Osteoblast (primary cell): ENCODE data around the gene KCNQ1. TPM values are rescaled to one million over a fixed set of nuclear protein-coding genes. Genes with fewer than 3 reads are reported as not detected.

Experiments used
- DNase-seq: peaks from one replicate; pipeline ENCODE4 v3.0.0; 2011; ENCODE audit warnings: low spot score, mixed read lengths; ENCODE audit not compliant: insufficient read length; ENCODE audit errors: missing footprints
- H2AFZ ChIP-seq: 2 replicates; pipeline ENCODE4 v1.6.0; 2011; ENCODE audit warnings: mild to moderate bottlenecking, low read length
- H3K27ac ChIP-seq: 2 replicates; pipeline ENCODE4 v1.5.1; 2011; ENCODE audit warnings: mild to moderate bottlenecking, low read depth, low read length, moderate library complexity
- H3K27me3 ChIP-seq: 2 replicates; pipeline ENCODE4 v1.6.0; 2012; ENCODE audit warnings: mild to moderate bottlenecking, control low read depth, inconsistent platforms, low read length, moderate library complexity; ENCODE audit not compliant: insufficient read depth
- H3K36me3 ChIP-seq: 2 replicates; pipeline ENCODE4 v1.5.1; 2011; ENCODE audit warnings: mild to moderate bottlenecking, low read length, control low read depth, moderate library complexity; ENCODE audit not compliant: insufficient read depth
- H3K4me1 ChIP-seq: 2 replicates; pipeline ENCODE4 v1.5.1; 2011; ENCODE audit warnings: mild to moderate bottlenecking, low read length, control low read depth, moderate library complexity; ENCODE audit not compliant: insufficient read depth
- H3K4me2 ChIP-seq: 2 replicates; pipeline ENCODE4 v1.6.0; 2011; ENCODE audit warnings: mild to moderate bottlenecking, low read length; ENCODE audit not compliant: insufficient read depth
- H3K4me3 ChIP-seq: fragments of 200-600 bp; sonication (generic); 3 replicates; pipeline ENCODE4 v1.5.1; 2012; ENCODE audit warnings: mild to moderate bottlenecking, low read length, inconsistent platforms; ENCODE audit not compliant: insufficient read depth
- H3K79me2 ChIP-seq: 2 replicates; pipeline ENCODE4 v1.6.0; 2012; ENCODE audit warnings: mild to moderate bottlenecking, low read length, control low read depth, inconsistent platforms; ENCODE audit not compliant: insufficient read depth
- H3K9me3 ChIP-seq: 2 replicates; pipeline ENCODE4 v1.5.1; 2011; ENCODE audit warnings: low read depth, low read length, control low read depth
- H4K20me1 ChIP-seq: 2 replicates; pipeline ENCODE4 v1.6.0; 2012; ENCODE audit warnings: mild to moderate bottlenecking, low read length, control low read depth; ENCODE audit not compliant: insufficient read depth
- CTCF ChIP-seq: IDR thresholded peaks from 2 replicates; pipeline ENCODE4 v1.5.1; 2011; ENCODE audit warnings: mild to moderate bottlenecking, low read depth, low read length, moderate library complexity; ENCODE audit errors: extremely low read depth
- total RNA-seq: library from RNA; depleted of rRNA; stranded (reverse); fragments of >200 nt; gene quantifications from 2 replicates; pipeline ENCODE4 v1.2.3, GENCODE V29; 2012

Gene KCNQ1
- total RNA-seq, 1 donor = not detected

DNA sequence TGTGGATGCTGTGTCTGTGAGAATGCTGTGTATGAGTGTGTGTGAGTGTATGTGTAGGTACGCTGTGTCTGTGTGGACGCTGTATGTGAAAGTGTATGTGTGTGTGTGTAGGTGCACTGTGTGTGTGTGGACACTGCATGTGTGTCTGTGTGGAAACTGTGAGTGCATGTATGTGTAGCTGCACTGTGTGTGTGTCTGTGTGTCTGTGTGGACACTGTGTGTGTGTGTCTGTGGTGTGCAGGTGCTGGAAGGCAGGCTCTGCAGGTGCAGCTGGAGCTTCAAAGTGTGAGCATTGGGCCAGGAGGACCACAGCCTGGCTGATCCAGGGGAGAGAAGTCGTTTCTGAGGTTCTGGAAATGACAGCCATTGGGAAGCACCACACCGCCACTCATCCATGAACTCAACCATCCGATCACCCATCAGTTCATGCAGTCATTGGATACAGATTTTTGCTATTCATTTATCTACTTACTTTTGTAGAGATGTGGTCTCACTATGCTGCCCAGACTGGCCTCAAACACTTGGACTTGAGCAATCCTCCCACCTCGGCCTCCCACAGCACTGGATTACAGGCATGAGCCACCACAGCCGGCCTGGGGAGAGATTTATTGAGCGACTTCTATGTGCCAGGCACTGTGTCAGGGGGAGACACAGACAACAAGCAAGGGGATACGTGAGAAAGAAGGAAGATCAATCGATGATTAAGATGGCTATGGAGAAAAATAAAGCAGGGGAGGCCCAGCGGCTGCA lies 10.1 kb upstream of the KCNQ1 start:
- H4K20me1 ChIP-seq = no peaks in the 10 kb centered on the region
- no peak for TF ChIP-seq CTCF
- peaks cover 6% of the 10 kb centered on the region for H3K27me3 ChIP-seq

GRCh38 chr11:2435288-2436012 lies 9.4 kb upstream of the KCNQ1 start:
- Histone ChIP-seq H3K27ac (no peak overlapping the region), H3K36me3 (no peaks in the 10 kb centered on the region), H3K79me2 (no peaks in the 10 kb centered on the region), H3K4me2 (no peak overlapping the region), H4K20me1 (no peaks in the 10 kb centered on the region), H2AFZ (no peak overlapping the region), H3K27me3 (peaks cover 6% of the 10 kb centered on the region), H3K4me1 (no peaks in the 10 kb centered on the region), H3K9me3 (no peaks in the 10 kb centered on the region), H3K4me3 (no peak overlapping the region)
- no peak for TF ChIP-seq CTCF
- peak; percentile 64 for DNase-seq

More for the DNA sequence above, 10.1 kb upstream of the KCNQ1 start:
- H3K4me2 ChIP-seq = no peak overlapping the region
- DNase-seq = peak; percentile 48
- no peak overlapping the region for H3K4me3 ChIP-seq
- H3K4me1 ChIP-seq = no peaks in the 10 kb centered on the region
- no peaks in the 10 kb centered on the region for H3K79me2 ChIP-seq
- H3K9me3 ChIP-seq = no peaks in the 10 kb centered on the region
- H3K27ac ChIP-seq = no peak overlapping the region
- H2AFZ ChIP-seq = no peak overlapping the region
- H3K36me3 ChIP-seq = no peaks in the 10 kb centered on the region

DNA sequence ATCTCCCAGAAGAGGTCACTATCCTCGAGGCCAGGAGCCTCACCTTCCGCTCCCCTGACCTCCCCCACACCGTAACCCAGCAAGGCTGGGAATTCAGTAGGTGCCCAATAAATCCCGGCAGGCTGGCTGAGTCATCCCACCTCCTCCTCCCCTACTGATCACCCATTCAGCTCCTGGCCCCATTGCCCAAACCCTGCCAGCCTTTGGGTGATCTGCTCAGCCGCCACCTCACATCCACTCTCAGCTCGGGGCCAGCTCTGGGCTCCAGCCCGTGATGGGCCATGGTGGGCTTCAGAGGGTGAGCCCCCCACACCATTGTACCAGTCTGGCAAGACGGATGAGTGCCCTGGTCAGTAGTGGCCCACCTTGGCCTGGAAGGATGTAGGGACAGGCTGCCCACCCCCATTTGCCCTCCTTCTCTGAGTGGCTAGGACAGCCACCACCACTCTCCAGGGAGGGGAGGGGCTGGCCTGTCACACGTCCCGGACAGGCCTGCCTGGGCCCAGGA lies 8.7 kb upstream of the KCNQ1 start:
- Histone ChIP-seq H3K27ac (no peak overlapping the region), H3K4me3 (no peak overlapping the region), H2AFZ (no peak overlapping the region), H3K4me2 (no peak overlapping the region), H3K36me3 (no peaks in the 10 kb centered on the region), H3K27me3 (peaks cover 6% of the 10 kb centered on the region), H3K9me3 (no peaks in the 10 kb centered on the region), H4K20me1 (no peaks in the 10 kb centered on the region), H3K4me1 (no peaks in the 10 kb centered on the region), H3K79me2 (no peaks in the 10 kb centered on the region)
- TF ChIP-seq CTCF = no peak
- no peak for DNase-seq

GRCh38 chr11:2436521-2437031 lies 8.2 kb upstream of the KCNQ1 start:
- Histone ChIP-seq H3K4me2 (no peak overlapping the region), H3K36me3 (no peaks in the 10 kb centered on the region), H3K27ac (no peak overlapping the region), H3K9me3 (no peaks in the 10 kb centered on the region), H2AFZ (no peak overlapping the region), H4K20me1 (no peaks in the 10 kb centered on the region), H3K4me3 (no peak overlapping the region), H3K27me3 (peaks cover 6% of the 10 kb centered on the region), H3K79me2 (no peaks in the 10 kb centered on the region), H3K4me1 (no peaks in the 10 kb centered on the region)
- no peak for TF ChIP-seq CTCF
- DNase-seq = peak; percentile 47
